Smooth muscle cell (in vitro differentiated cells): ENCODE results near the gene CPLANE1. TPM values are rescaled to one million over a fixed set of nuclear protein-coding genes. Genes with fewer than 3 reads are reported as not detected.

Experiments used
- DNase-seq: peaks from one replicate; lab custom pipeline; 2025; ENCODE audit not compliant: unreplicated experiment; lab: John Stamatoyannopoulos, UW
- H2AFZ ChIP-seq: fragments of 200-600 bp; sonication (generic); 2 replicates; pipeline ENCODE4 v1.6.0; 2016; ENCODE audit warnings: antibody characterized with exemption, low read depth, mild to moderate bottlenecking
- H3F3A ChIP-seq: fragments of 200-600 bp; sonication (generic); 2 replicates; pipeline ENCODE4 v1.6.0; 2017; ENCODE audit warnings: antibody characterized with exemption, low read depth
- H3K27ac ChIP-seq: fragments of 200-600 bp; sonication (generic); 2 replicates; pipeline ENCODE4 v1.5.1; 2016; ENCODE audit warnings: low read depth, mild to moderate bottlenecking
- H3K27me3 ChIP-seq: fragments of 200-600 bp; sonication (generic); 2 replicates; pipeline ENCODE4 v1.6.1; 2016; ENCODE audit warnings: low read depth, mild to moderate bottlenecking
- H3K36me3 ChIP-seq: fragments of 200-600 bp; sonication (generic); 2 replicates; pipeline ENCODE4 v1.5.1; 2016; ENCODE audit warnings: low read depth
- H3K4me1 ChIP-seq: fragments of 200-600 bp; sonication (generic); 2 replicates; pipeline ENCODE4 v1.5.1; 2016; ENCODE audit warnings: low read depth
- H3K4me2 ChIP-seq: fragments of 200-600 bp; sonication (generic); 2 replicates; pipeline ENCODE4 v1.6.0; 2016; ENCODE audit warnings: mild to moderate bottlenecking
- H3K4me3 ChIP-seq: fragments of 200-600 bp; sonication (generic); 2 replicates; pipeline ENCODE4 v1.5.1; 2016; ENCODE audit warnings: mild to moderate bottlenecking
- H3K79me2 ChIP-seq: fragments of 200-600 bp; sonication (generic); 2 replicates; pipeline ENCODE4 v1.6.0; 2016; ENCODE audit warnings: low read depth, mild to moderate bottlenecking
- H3K9ac ChIP-seq: fragments of 200-600 bp; sonication (generic); 2 replicates; pipeline ENCODE4 v1.6.0; 2016; ENCODE audit warnings: low read depth
- H3K9me3 ChIP-seq: fragments of 200-600 bp; sonication (generic); replicated peaks from 2 replicates; pipeline ENCODE4 v1.5.1; 2016; ENCODE audit warnings: low read depth
- H4K20me1 ChIP-seq: fragments of 200-600 bp; sonication (generic); 2 replicates; pipeline ENCODE4 v1.6.0; 2016; ENCODE audit warnings: low read depth
- WGBS: methylation state at CpG from one replicate; pipeline ENCODE4 v1.1.7; 2016; ENCODE audit warnings: low lambda C conversion rate; 5-methylcytosine and 5-hydroxymethylcytosine counted together
- polyA plus RNA-seq: library from polyadenylated mRNA; unstranded; fragments of >200 nt; fragmentation: Nextera tagmentation; extraction: Ambion mirVana; gene quantifications from 2 replicates; pipeline ENCODE4 v1.2.1, GENCODE V29; 2016
- total RNA-seq: library from RNA; depleted of rRNA; stranded (reverse); fragments of >200 nt; gene quantifications from 2 replicates; pipeline ENCODE4 v1.2.3, GENCODE V29; 2014
- TF ChIP-seq, protein P1 (sequence below): fragments of 200-600 bp; sonication (generic); IDR thresholded peaks from 2 replicates; pipeline ENCODE4 v1.5.1; 2017; ENCODE audit warnings: borderline replicate concordance, mild to moderate bottlenecking, antibody characterized with exemption; ENCODE audit not compliant: insufficient read depth, poor library complexity, severe bottlenecking

Gene CPLANE1
- total and polyA plus RNA-seq, 2 experiments from 2014 or later: 2.9 to 20.5 TPM

DNA sequence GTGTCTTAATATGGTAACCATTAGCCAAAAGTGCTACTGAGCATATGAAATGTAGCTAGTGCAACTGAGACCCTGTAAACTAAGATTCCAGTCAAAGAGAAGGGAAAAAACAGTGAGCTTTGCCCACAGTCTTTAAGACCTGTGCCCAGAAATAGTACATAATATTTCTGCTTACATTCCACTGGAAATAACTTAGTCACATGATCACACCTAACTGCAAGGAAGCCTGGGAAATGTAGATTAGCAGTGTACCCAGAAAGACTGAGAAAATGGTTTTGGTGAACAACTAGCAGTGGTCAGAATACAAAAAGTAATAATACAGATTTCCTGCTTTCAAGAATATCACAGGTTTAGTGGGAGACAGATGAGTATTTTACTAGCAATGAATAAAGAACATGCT, 2.5 kb upstream of the CPLANE1 start:
- Histone ChIP-seq H3K4me3 (no peak overlapping the region), H3K27ac (no peak overlapping the region), H3K4me1 (peaks cover 6% of the 10 kb centered on the region), H3K4me2 (no peak overlapping the region), H2AFZ (no peak overlapping the region), H3F3A (no peaks in the 10 kb centered on the region), H3K9me3 (no peaks in the 10 kb centered on the region), H4K20me1 (no peaks in the 10 kb centered on the region), H3K36me3 (no peaks in the 10 kb centered on the region), H3K9ac (no peak overlapping the region), H3K27me3 (no peaks in the 10 kb centered on the region), H3K79me2 (peaks cover 18% of the 10 kb centered on the region)
- TF ChIP-seq, protein P1, sequence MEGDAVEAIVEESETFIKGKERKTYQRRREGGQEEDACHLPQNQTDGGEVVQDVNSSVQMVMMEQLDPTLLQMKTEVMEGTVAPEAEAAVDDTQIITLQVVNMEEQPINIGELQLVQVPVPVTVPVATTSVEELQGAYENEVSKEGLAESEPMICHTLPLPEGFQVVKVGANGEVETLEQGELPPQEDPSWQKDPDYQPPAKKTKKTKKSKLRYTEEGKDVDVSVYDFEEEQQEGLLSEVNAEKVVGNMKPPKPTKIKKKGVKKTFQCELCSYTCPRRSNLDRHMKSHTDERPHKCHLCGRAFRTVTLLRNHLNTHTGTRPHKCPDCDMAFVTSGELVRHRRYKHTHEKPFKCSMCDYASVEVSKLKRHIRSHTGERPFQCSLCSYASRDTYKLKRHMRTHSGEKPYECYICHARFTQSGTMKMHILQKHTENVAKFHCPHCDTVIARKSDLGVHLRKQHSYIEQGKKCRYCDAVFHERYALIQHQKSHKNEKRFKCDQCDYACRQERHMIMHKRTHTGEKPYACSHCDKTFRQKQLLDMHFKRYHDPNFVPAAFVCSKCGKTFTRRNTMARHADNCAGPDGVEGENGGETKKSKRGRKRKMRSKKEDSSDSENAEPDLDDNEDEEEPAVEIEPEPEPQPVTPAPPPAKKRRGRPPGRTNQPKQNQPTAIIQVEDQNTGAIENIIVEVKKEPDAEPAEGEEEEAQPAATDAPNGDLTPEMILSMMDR: no peak
- DNase-seq: no peak

DNA sequence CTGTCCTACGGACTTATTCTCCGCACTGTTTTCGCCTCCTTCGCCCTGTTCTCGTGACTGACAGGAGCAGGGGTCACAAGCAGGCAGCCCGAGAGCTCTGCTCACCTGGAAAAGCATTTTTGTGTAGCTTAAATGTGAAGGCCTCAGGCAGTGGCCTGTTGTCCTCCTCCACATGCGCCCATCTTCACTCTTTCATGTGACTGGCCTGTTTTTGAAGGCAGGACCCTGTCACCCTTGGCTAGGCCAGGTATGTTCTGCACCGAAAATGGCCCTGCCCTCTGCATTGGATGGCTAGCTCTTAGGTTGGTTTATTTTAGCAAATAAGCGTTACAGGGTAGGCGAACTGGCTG, 614 bp upstream of the CPLANE1 start:
- peak overlapping the region; percentile 82 for H2AFZ ChIP-seq
- no peaks in the 10 kb centered on the region for H3F3A ChIP-seq
- no peaks in the 10 kb centered on the region for H3K9me3 ChIP-seq
- H4K20me1 ChIP-seq: no peaks in the 10 kb centered on the region
- H3K36me3 ChIP-seq: no peaks in the 10 kb centered on the region
- H3K27ac ChIP-seq: peak overlapping the region; percentile 82
- H3K4me2 ChIP-seq: peak overlapping the region; percentile 95
- DNase-seq: no peak
- WGBS: 62% methylated on average over 10 of the region's 10 CpGs
- peaks cover 6% of the 10 kb centered on the region for H3K4me1 ChIP-seq
- H3K27me3 ChIP-seq: no peaks in the 10 kb centered on the region
- peak overlapping the region; percentile 76 for H3K4me3 ChIP-seq
- TF ChIP-seq, protein P1: no peak
- peaks cover 29% of the 10 kb centered on the region for H3K79me2 ChIP-seq
- peak overlapping the region; percentile 89 for H3K9ac ChIP-seq

- no peaks in the 10 kb centered on the region for H3K27me3 ChIP-seq
- H3K36me3 ChIP-seq: no peaks in the 10 kb centered on the region
- peaks cover 6% of the 10 kb centered on the region for H3K4me1 ChIP-seq
- 10% methylated on average over 19 of the region's 19 CpGs for WGBS
- peak overlapping the region; percentile 82 for H3K27ac ChIP-seq
- H3K4me3 ChIP-seq: peak overlapping the region; percentile 76
- peaks cover 29% of the 10 kb centered on the region for H3K79me2 ChIP-seq
- TF ChIP-seq, protein P1: no peak
- H2AFZ ChIP-seq: peak overlapping the region; percentile 82
- H3F3A ChIP-seq: no peaks in the 10 kb centered on the region
- H4K20me1 ChIP-seq: no peaks in the 10 kb centered on the region
- DNase-seq: no peak
- peak overlapping the region; percentile 95 for H3K4me2 ChIP-seq
- H3K9ac ChIP-seq: peak overlapping the region; percentile 89
- H3K9me3 ChIP-seq: no peaks in the 10 kb centered on the region
These were observed 681 bp downstream of the CPLANE1 start for GRCh38 chr5:37248421-37248969.

DNA sequence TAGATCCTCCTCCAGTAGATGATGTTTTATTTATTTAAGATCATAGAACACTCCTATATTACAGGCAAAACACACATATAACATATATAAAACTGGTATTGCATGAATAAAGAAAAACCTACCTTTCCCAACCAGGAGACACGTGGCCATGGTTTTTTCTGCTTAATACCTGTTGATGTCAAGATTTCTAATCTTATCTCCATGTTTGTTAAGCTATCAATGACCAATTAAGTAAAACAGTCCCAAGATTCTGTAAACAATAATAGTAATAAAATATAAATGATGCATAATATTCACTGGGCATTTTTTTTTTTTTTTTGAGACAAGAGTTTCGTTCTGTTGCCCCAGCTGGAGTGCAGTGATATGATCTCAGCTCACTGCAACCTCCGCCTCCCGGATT, 1.7 kb downstream of the CPLANE1 start:
- H3K36me3 ChIP-seq: no peaks in the 10 kb centered on the region
- H3K27ac ChIP-seq: no peak overlapping the region
- no peaks in the 10 kb centered on the region for H4K20me1 ChIP-seq
- H3K4me1 ChIP-seq: peaks cover 6% of the 10 kb centered on the region
- no peaks in the 10 kb centered on the region for H3K27me3 ChIP-seq
- 96% methylated on average over 4 of the region's 4 CpGs for WGBS
- peak overlapping the region; percentile 76 for H3K4me3 ChIP-seq
- H3K9ac ChIP-seq: no peak overlapping the region
- peaks cover 32% of the 10 kb centered on the region for H3K79me2 ChIP-seq
- H3F3A ChIP-seq: no peaks in the 10 kb centered on the region
- H3K9me3 ChIP-seq: no peaks in the 10 kb centered on the region
- H3K4me2 ChIP-seq: peak overlapping the region; percentile 95
- DNase-seq: no peak
- no peak overlapping the region for H2AFZ ChIP-seq
- TF ChIP-seq, protein P1: no peak
